NCI-H1105 (cell line): ENCODE data around the gene SIAH3.

Experiments
- DNase-seq: peaks from one replicate; lab custom pipeline; 2025; lab: John Stamatoyannopoulos, UW

Gene SIAH3

GRCh38 chr13:45737571-45738017 lies 114.0 kb downstream of the SIAH3 start:
- DNase-seq: no peak

DNA sequence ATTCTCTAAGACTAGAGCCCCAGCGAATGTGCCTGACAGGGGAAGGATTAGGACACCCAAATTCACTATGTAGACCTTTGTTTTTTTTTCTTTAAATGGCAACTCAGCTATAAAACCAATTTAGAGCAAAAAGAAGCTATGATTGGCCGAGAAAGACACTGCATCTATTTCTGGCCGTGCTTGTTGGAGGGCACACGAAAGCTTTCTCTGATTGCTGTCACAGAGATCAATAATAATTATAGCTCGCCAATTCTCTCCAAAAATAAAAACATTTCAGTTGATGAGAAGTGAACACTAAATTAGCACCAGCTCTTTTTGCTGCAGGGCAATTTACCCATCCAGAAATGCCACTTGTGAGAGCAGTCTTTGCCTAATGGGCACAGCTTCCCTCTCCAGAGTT lies 118.2 kb downstream of the SIAH3 start:
- peak; percentile 8 for DNase-seq

DNA sequence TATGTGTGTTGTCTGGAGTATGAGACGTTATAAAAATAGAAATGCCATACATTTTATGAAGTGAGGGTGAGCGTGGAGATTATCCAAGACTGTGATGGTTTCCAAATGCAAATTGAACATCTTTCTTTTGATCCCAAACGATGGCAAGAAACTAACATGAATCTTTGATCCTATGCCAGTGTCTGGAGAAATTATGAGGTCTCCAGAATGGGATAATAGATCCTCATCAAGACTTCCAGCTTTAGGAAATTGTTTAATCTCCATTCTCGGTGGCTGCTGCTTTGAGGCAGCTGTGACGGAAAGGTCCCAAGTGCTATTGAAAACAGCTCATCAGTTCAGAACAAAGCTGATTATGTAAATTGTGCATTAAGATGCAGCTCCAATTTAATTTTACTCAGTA lies 118.6 kb downstream of the SIAH3 start:
- DNase-seq: no peak

DNA sequence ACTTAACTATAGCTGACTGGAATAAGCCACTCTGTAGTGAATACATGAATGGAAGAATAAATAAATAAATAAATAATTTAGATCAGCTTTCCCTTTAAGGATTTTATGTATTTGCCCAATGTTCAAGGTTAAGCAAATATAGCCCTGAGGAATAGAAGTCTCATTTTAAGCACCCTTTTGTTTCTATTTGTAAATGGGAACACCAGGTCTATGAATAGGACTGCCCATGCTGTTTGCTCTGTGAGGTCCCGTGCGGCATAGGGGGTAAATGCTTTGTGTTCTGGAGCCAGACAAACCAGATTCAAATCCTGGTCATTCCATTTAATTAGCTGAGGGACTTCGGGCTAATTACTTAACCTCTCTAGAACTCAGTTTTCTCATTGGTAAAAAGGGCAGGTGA lies 120.1 kb downstream of the SIAH3 start:
- DNase-seq: no peak

- DNase-seq: no peak
Observed at GRCh38 chr13:45728759-45729158, 122.8 kb downstream of the SIAH3 start.
